Activated naive CD4-positive, alpha-beta T cell treated with anti-CD3 and anti-CD28 coated beads, Interleukin-2, amount 50 U/mL, for 24 hours (primary cell): Measurements from ENCODE around the gene ING5.

Source experiments
- H3K27ac Mint-ChIP-seq: one replicate; pipeline ENCODE4 v1.8.0; 2021; ENCODE audit warnings: mild to moderate bottlenecking, mixed read lengths
- H3K27me3 Mint-ChIP-seq: one replicate; pipeline ENCODE4 v1.8.0; 2021; ENCODE audit warnings: mixed read lengths
- H3K36me3 Mint-ChIP-seq: one replicate; pipeline ENCODE4 v1.8.0; 2021; ENCODE audit warnings: mixed read lengths
- H3K4me1 Mint-ChIP-seq: one replicate; pipeline ENCODE4 v1.8.0; 2021; ENCODE audit warnings: mixed read lengths
- H3K4me3 Mint-ChIP-seq: one replicate; pipeline ENCODE4 v1.8.0; 2021; ENCODE audit warnings: mild to moderate bottlenecking, mixed read lengths
- H3K9me3 Mint-ChIP-seq: one replicate; pipeline ENCODE4 v1.8.0; 2021; ENCODE audit warnings: mixed read lengths

ING5 gene

GRCh38 chr2:241768850-241769249, 67.0 kb downstream of the ING5 start:
- no peaks in the 10 kb centered on the region for H3K9me3 Mint-ChIP-seq
- peaks cover 14% of the 10 kb centered on the region for H3K4me1 Mint-ChIP-seq
- no peak overlapping the region for H3K27ac Mint-ChIP-seq
- H3K27me3 Mint-ChIP-seq = no peaks in the 10 kb centered on the region
- H3K36me3 Mint-ChIP-seq = no peaks in the 10 kb centered on the region
- H3K4me3 Mint-ChIP-seq = no peak overlapping the region

DNA sequence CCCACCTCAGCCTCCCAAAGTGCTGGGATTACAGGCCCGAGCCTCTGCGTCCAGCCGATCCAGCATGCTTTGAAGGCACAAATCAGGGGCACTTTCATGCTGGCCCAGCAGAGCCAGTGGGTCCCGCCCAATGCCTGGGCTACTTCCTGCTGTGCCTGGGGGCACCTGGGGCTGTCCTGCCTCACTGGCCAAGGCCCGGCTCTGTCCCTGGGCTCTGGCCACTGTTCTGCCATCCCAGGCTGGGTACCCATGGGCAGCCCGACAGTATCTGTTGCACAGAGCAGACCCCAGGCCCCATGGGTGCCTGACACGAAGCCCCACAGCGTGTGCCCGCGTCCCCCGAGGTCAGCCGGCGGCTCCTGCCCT, 68.0 kb downstream of the ING5 start:
- H3K36me3 Mint-ChIP-seq = no peaks in the 10 kb centered on the region
- no peaks in the 10 kb centered on the region for H3K9me3 Mint-ChIP-seq
- no peak overlapping the region for H3K4me3 Mint-ChIP-seq
- peaks cover 14% of the 10 kb centered on the region for H3K4me1 Mint-ChIP-seq
- no peaks in the 10 kb centered on the region for H3K27me3 Mint-ChIP-seq
- H3K27ac Mint-ChIP-seq = no peak overlapping the region

DNA sequence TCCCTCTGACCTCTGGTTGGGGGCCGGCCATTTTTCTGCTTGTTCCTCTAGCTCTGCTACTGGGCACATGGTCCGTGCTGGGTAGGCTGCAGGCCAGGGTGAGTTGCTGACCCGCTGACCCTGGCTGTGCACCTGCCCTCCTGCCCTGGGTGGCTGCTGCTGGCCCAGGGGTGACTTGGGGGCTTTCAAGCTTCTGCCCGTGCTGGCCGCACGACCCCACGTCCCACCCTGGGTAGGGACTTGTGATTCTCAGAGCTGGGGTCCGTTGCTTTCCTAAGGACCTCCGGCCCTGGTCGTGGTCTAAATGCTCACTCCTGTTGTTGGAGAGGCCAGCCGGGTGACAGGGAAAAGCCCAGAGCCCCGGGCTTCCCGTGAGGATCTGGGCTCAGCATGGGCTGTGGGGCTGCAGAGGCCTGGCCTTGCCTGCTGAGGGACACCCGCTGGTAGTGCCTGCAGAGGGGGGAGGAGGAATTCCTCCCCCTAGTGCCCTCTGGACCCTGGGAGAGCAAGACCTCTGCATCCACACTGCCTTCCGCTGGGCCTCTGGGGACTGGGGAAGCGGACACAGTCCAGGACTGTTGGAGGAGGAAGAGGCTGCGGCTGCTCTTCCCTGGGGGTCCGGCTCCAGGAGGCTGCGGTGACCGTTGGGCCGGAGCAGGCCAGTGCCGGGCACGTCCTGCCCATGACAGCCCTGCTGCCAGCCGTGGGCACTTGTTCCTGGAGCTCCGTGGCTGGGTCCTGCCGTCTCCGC, 68.5 kb downstream of the ING5 start:
- H3K9me3 Mint-ChIP-seq = no peaks in the 10 kb centered on the region
- H3K27ac Mint-ChIP-seq = no peak overlapping the region
- H3K4me3 Mint-ChIP-seq = no peak overlapping the region
- H3K4me1 Mint-ChIP-seq = peaks cover 14% of the 10 kb centered on the region
- no peaks in the 10 kb centered on the region for H3K27me3 Mint-ChIP-seq
- H3K36me3 Mint-ChIP-seq = no peaks in the 10 kb centered on the region

DNA sequence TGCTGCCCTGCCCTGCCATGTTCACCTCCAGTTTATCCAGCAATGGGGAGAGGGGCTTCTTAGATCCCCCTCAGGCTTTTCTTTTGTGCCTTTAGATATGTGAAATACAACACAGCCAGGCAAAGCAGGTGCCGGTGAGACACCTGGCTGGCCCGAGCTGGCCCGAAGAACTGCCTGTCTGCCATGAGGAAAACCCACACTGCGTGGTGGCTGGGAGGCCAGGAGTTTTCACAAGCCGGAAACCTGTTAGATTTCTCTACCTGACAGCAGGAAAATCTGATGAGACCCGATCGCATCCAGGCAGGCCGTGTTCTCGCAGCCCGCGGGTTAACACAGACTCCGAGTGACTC, 69.1 kb downstream of the ING5 start:
- H3K36me3 Mint-ChIP-seq = no peaks in the 10 kb centered on the region
- peaks cover 14% of the 10 kb centered on the region for H3K4me1 Mint-ChIP-seq
- H3K27ac Mint-ChIP-seq = no peak overlapping the region
- no peak overlapping the region for H3K4me3 Mint-ChIP-seq
- no peaks in the 10 kb centered on the region for H3K9me3 Mint-ChIP-seq
- no peaks in the 10 kb centered on the region for H3K27me3 Mint-ChIP-seq

DNA sequence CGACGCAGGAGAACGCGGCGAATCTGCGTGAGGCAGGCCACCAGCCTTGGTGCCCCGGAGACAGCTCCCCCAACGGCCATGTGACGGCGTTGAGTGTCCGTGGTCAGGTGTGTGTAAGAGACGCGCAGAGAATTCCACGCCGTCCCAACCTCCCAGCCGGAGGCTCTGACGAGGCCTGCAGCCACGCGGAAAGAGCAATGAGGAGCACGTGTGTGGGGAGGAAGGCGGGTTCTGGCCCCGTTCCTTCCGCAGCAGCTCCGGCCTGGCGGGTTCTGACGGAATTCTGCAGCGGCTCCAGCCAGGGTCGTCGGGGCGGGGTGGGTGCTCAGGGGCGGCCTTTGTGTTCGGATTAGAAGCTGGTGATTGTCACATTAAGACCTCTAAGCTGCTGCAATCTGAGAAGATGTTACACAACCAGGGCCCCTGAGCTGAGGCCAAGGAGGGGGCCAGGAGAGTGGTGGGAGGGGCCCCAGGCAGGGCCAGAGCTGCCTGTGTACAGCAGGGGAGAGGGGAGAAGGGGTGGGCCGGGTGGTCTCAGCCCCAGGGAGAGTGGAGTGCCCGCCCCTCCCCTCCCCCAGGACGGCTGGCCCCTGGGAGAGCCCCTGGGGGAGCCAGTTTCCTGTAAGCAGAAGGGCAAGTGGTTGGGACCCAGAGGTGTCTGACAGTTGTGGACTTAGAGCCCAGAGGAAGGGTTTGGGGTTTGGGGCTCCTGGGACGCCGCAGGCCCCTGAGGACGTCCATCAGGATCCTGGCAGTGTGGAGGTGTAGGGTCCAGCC, 69.6 kb downstream of the ING5 start:
- no peaks in the 10 kb centered on the region for H3K9me3 Mint-ChIP-seq

DNA sequence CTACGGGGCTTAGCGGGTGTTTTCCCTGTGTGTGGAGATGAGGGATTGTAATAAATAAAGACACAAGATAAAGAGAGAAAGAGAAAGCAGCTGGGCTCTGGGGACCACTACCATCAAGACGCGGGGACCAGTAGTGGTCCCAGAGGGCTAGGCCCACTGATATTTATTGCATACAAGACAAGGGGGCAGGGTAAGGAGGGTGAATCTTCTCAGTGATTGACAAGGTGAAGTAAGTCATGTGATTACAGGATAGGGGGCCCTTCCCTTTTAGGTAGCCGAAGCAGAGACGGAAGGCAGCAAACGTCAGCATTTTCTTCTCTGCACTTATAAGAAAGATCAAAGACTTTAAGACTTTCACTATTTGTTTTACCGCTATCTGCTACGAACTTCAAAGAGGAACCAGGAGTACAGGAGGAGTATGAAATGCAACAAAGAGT, 70.2 kb downstream of the ING5 start:
- Mint-ChIP-seq H3K36me3 (no peaks in the 10 kb centered on the region), H3K4me1 (peaks cover 14% of the 10 kb centered on the region), H3K4me3 (peak overlapping the region; percentile 56), H3K9me3 (no peaks in the 10 kb centered on the region), H3K27me3 (no peaks in the 10 kb centered on the region), H3K27ac (peak overlapping the region; percentile 33)

More for the DNA sequence above, 69.6 kb downstream of the ING5 start:
- Mint-ChIP-seq H3K4me3 (peak overlapping the region; percentile 56), H3K27ac (no peak overlapping the region), H3K36me3 (no peaks in the 10 kb centered on the region), H3K4me1 (peaks cover 14% of the 10 kb centered on the region), H3K27me3 (no peaks in the 10 kb centered on the region)

- H3K4me1 Mint-ChIP-seq = peaks cover 14% of the 10 kb centered on the region
- H3K27me3 Mint-ChIP-seq = no peaks in the 10 kb centered on the region
- no peak overlapping the region for H3K4me3 Mint-ChIP-seq
- no peaks in the 10 kb centered on the region for H3K9me3 Mint-ChIP-seq
- no peaks in the 10 kb centered on the region for H3K36me3 Mint-ChIP-seq
- H3K27ac Mint-ChIP-seq = no peak overlapping the region
These were observed 71.9 kb downstream of the ING5 start for GRCh38 chr2:241773511-241774418.

DNA sequence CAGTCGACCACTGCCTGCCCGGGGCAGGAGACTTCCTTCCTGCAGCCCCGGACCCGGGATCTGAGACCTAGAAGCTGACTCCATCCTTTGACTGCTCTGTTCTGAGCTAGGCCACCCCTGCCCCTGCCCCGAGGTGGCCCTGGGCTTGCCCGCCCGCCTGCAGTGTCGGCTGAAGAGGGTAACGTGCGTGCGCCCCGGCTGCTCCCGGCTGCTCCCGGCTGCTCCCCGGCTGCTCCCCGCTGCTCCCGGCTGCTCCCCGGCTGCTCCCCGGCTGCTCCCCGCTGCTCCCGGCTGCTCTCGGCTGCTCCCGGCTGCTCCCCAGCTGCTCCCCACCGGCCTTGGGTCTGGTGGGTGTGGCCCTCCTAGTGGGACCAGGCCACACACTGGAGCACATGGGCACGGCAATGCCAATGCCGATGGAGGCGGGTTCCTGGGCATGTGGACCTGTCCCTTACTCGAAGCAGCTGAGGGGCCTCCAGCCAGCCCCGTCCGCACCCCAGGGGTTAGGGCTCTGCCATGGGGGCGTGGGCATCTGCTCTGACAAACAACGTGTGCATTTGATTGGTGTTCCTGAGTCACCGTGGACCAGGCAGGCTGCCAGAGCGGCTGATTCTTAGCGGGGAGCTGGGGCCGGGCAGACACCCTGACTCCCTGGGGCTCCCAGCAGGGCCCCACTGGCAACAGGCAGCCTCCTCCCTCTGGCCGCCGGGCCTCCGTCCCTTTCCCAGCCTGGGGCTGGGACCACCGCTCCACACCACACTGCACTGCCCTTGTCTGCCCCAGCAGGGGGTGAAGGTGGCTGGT, 72.8 kb downstream of the ING5 start:
- Mint-ChIP-seq H3K36me3 (no peaks in the 10 kb centered on the region), H3K4me3 (no peak overlapping the region), H3K9me3 (no peaks in the 10 kb centered on the region), H3K27ac (no peak overlapping the region), H3K4me1 (peaks cover 14% of the 10 kb centered on the region), H3K27me3 (no peaks in the 10 kb centered on the region)

DNA sequence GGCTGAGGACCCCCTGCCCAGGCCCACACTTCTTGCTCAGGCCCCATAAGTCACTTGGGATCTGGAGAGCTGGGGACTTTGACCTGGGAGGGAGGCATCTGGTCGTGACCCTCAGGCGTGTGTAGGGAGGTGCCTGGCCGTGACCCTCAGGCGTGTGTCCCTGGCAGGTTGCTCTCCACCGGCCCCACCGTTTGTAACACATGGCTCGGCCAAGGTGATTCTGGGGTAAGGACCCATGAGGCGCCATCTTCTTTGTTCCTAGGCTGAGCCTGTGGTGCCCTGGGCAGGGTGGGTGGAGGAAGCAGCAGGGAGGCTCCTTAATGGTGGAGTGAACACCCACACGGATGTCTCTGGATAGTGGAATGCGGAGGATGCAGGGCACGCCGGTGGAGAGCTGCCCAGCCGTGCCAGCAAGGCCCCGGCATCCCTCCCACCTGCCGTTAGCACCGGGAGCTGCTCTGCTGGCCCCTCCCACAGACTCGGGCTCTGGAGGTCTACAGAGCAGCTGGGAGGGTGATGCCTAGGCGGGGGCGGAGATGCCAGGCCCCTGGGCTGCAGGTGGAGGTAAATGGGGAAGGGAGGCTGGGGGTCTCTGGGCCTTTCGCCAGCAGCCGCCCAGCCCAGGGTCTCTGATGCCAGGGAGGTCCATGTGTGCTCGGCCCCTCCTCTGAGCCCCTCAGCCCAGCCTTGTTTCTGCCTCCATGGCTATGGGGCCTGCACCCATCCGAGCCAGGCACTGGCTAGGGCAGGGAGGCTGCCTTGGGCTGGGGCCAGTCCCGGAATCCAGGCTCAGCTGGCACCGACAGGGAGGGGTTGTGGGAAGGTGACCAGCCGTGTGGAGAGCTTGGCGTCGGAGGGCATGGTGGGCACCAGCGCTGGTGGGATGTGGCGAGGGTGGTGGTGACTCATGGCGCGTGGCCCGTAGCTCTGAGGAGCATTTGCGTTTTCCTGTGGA, 73.7 kb downstream of the ING5 start:
- Mint-ChIP-seq H3K36me3 (no peaks in the 10 kb centered on the region), H3K4me1 (peaks cover 14% of the 10 kb centered on the region), H3K4me3 (no peak overlapping the region), H3K27ac (no peak overlapping the region), H3K27me3 (no peaks in the 10 kb centered on the region), H3K9me3 (no peaks in the 10 kb centered on the region)

GRCh38 chr2:241776336-241777169, 74.7 kb downstream of the ING5 start, which contains the start of gene GAL3ST2:
TSS of gene GAL3ST2 (plus strand) at chr2:241776822. CDS start at chr2:241776956, 134 bp downstream.
- H3K27ac Mint-ChIP-seq = no peak within 1 kb of the TSS

DNA sequence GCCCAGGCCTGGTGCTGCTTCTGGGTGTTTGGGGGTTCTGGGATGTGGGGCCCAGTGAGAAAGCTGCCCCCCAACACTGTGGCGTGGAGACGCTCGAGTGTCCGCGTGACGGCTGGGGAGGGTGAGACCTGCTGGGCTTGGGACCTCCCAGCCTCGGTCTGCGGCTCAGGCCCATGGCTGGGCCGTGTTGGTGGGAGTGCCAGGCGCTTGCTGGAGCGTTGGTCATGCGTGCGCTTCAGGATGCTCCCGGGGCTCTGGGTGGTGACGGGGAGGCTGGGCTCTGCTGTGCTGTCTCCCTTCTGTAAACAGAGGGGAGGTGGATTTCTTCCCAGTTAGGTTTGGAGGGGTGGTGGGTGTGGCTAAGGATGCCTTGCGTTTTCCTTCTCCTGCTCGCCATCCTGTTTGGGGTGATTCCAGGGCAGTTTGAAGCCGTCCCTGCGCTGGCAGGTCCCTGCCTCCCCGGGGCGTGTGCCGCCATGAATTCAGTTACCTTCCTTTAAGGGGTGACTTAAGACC, 75.4 kb downstream of the ING5 start:
- Mint-ChIP-seq H3K9me3 (no peaks in the 10 kb centered on the region), H3K36me3 (no peaks in the 10 kb centered on the region), H3K4me1 (peaks cover 8% of the 10 kb centered on the region), H3K27ac (no peak overlapping the region), H3K4me3 (no peak overlapping the region), H3K27me3 (no peaks in the 10 kb centered on the region)

More at GRCh38 chr2:241776336-241777169, 74.7 kb downstream of the ING5 start, which contains the start of gene GAL3ST2:
- Mint-ChIP-seq H3K36me3 (no peaks in the 10 kb centered on the region), H3K4me3 (no peak within 1 kb of the TSS), H3K27me3 (no peaks in the 10 kb centered on the region), H3K9me3 (no peaks in the 10 kb centered on the region), H3K4me1 (peaks cover 14% of the 10 kb centered on the region)

DNA sequence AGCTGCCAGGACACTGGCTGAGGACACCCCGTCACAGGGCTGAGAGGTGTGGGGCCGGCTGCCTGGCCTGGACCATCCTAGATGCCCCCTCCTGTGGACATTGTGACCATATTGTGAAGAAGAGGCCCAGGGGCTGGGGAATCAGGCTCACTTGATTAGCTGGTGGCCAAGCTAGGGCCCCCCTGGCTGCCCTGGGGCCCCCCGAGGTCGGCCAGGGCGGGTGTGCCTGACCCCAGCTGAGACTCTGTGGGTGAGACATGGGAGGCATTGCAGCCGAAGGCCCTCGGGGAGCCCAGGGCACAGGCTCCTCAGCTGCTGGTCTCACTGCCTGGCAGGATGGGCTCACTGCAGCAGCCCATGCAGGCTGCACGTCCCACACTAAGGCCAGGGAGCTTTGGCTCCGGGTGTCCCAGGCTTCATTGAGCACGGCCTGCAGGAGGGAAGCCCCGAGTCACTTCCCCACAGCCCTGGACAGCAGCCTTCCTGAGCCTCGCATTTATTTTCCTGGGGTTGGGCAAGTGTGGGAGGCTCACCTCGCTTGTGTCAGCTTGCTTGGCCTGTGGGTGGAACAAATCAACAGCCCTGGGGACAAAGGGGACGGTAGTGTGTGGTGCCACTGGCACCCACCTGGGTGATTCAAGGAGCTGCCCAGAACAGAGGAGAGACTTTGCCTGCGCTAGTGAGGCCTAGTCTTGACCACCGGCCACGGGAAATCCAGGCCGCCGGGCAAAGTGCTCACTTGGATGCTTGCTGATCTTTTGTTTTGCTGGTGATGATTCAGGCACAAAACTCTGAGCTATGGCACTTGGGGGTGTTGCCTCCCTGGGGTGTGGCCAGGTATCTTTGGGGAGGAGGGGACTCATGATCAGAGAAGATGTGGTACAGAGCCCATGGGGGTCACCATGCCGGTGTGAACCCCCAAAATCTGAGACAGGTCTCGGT, 76.1 kb downstream of the ING5 start:
- Mint-ChIP-seq H3K4me1 (peaks cover under 1% of the 10 kb centered on the region), H3K36me3 (no peaks in the 10 kb centered on the region), H3K27me3 (no peaks in the 10 kb centered on the region), H3K27ac (no peak overlapping the region), H3K4me3 (no peak overlapping the region), H3K9me3 (no peaks in the 10 kb centered on the region)
